Mucosa of descending colon (tissue), 3 donors: ENCODE results near the gene FCER1G. TPM values are rescaled to one million over a fixed set of nuclear protein-coding genes. Genes with fewer than 3 reads are reported as not detected.
"Not testable (repeated sequence)": the region's sequence is repeated elsewhere in the genome, so short reads cannot be mapped to it uniquely, and the experiment has no call there.

Source experiments
- ATAC-seq: fragments of 200-7000 bp; cut with Tn5 transposase; one replicate; pipeline ENCODE4 v1.9.1; 2020; ENCODE audit warnings: mild to moderate bottlenecking, moderate library complexity
- DNase-seq, 3 donors: peaks; one replicate each; pipeline ENCODE4 v3.0.0-alpha.2; 2020
- H3K36me3 ChIP-seq: fragments of 200-600 bp; one replicate; pipeline ENCODE4 v1.8.0; 2021; ENCODE audit warnings: low read depth, mild to moderate bottlenecking
- H3K4me1 ChIP-seq: fragments of 200-600 bp; one replicate; pipeline ENCODE4 v1.8.0; 2021; ENCODE audit warnings: low read depth, mild to moderate bottlenecking
- H3K4me3 ChIP-seq: fragments of 200-600 bp; one replicate; pipeline ENCODE4 v1.8.0; 2021; ENCODE audit warnings: mild to moderate bottlenecking
- H3K9me3 ChIP-seq: fragments of 200-600 bp; one replicate; pipeline ENCODE4 v1.8.0; 2021; ENCODE audit warnings: mild to moderate bottlenecking
- intact Hi-C, 2 donors: fragments of 100-400 bp; cut with DNase I in 1 of 2; cut with micrococcal nuclease in 1 of 2; formaldehyde crosslinking; loops; one replicate each; pipeline versions ENCODE4 v1.11.0 to v1.11.1; 2022; cut with DNase I, micrococcal nuclease
- total RNA-seq, 3 donors: library from RNA; stranded (reverse); fragmentation: NEBNext Ultra II Directional in 2 of 3; extraction: Animal tissue kit (Norgen Biotek cat#: 25700) in 2 of 3; gene quantifications; one replicate each; pipeline versions ENCODE4 v1.2.1 to v1.2.4, GENCODE V29; 2021 to 2023
- TF ChIP-seq, protein P1 (sequence below): fragments of 200-600 bp; IDR thresholded peaks from one replicate; pipeline ENCODE4 v1.8.0; 2022; ENCODE audit warnings: antibody characterized with exemption, mild to moderate bottlenecking
- donor health status: DM: no; HTN: no; CAD: no; lungs with moderate emphysema.
- donor health status: DM: no; HTN: no; CAD: no.
- donor health status: DM: no; HTN: yes; CAD: no.

Gene FCER1G
- total RNA-seq, 3 donors from 2014 or later, result 5.8 to 43.9 (median 27.1) TPM

DNA sequence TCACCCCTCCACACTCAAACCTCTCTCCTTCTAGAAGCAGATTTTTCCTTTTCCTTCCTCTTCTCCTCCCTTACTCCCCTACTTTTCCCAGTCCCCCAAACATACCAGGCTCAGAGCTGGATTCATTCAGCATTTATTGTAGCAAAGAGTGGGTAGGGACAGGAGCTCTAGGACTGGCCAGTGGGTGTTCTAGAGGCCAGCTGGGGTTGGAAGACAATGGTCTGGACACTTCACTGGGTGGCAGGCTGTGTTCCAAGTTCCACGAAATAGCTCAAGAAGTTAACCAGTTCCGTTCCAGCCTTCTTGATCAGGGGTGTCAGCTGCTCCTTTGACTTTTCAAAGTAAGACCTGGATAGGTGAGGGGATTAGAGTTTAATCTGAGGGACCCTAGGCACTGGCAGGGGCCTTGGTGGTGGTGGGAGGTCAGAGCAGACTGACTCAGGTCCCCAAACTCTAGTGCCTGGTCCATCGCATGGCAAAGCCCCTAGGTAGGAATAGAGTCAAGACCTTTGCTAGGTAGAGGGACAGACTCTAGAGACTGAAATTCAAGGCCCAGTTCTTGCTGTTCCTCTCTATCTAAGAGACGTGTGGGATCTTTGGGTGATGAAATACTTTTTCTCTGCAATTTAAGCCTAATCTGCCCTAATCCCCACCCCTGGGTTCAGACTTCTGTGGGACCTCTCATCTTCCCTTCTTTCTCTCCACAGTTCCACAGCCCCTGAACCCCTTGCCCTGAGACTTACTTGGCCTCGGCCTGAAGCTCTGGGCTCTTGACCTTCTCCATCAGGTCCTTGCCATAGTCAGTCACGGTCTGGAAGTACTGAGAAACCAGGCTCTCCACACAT lies 7.3 kb downstream of the FCER1G start:
- Histone ChIP-seq H3K4me1 (peaks cover 14% of the 10 kb centered on the region), H3K4me3 (no peak overlapping the region), H3K36me3 (no peaks in the 10 kb centered on the region), H3K9me3 (no peaks in the 10 kb centered on the region)
- DNase-seq (no peak), ATAC-seq (no peak)
- TF ChIP-seq, protein P1, sequence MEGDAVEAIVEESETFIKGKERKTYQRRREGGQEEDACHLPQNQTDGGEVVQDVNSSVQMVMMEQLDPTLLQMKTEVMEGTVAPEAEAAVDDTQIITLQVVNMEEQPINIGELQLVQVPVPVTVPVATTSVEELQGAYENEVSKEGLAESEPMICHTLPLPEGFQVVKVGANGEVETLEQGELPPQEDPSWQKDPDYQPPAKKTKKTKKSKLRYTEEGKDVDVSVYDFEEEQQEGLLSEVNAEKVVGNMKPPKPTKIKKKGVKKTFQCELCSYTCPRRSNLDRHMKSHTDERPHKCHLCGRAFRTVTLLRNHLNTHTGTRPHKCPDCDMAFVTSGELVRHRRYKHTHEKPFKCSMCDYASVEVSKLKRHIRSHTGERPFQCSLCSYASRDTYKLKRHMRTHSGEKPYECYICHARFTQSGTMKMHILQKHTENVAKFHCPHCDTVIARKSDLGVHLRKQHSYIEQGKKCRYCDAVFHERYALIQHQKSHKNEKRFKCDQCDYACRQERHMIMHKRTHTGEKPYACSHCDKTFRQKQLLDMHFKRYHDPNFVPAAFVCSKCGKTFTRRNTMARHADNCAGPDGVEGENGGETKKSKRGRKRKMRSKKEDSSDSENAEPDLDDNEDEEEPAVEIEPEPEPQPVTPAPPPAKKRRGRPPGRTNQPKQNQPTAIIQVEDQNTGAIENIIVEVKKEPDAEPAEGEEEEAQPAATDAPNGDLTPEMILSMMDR, result no peak
- intact Hi-C loops, result loop anchor here in 1 of 2 donors (10.0 kb wide), 1 partner anchor 162 kb away; no protein-coding TSS in a partner anchor

DNA sequence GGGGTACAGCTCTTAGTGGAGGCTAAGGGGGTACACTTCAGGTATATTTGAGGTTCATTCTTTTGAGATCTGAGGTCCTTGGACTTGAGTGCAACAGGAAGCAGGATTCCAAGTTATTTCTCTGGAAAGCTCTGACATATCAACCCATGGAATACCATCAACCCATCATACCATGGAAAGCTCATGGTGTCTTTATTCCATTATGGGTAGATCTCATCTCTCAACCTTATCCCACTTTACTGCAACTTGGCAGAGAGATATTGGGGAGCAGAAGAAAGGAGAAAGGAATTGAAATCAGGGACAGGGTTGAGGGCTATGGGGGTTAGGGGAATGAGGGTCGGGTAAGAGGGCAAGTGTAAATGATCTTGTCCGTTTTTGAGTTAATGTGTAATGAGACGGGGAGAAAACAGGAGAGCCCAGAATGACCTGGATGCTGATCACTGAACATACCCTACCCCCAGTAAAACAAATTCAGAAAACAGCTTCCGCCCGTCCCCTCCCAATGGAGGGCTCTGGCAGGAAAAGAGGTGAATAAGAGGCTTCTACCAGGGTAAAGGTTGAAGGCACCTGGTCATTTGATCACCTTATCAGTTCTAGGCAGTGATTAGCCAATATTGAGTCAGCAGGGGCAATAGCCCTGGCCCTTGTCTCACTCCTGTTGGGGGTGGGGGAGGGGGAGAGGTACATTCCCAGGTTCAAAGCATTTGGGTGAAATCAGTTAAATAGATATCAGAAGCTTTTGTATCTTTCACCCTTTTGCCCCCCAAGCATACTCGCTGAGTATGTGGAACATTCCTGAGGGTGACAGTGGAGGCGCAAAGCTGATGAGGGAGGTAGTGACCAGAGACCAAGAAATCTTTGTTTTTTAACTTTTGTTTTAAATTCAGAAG lies 9.0 kb downstream of the FCER1G start:
- no peaks in the 10 kb centered on the region for H3K9me3 ChIP-seq
- no peak for DNase-seq
- TF ChIP-seq, protein P1, result no peak
- H3K36me3 ChIP-seq, result no peaks in the 10 kb centered on the region
- intact Hi-C loops, result loop anchor here in 1 of 2 donors (10.0 kb wide), 1 partner anchor 161 kb away; no protein-coding TSS in a partner anchor
- H3K4me3 ChIP-seq, result no peak overlapping the region
- peaks cover 18% of the 10 kb centered on the region for H3K4me1 ChIP-seq
- ATAC-seq, result no peak

DNA sequence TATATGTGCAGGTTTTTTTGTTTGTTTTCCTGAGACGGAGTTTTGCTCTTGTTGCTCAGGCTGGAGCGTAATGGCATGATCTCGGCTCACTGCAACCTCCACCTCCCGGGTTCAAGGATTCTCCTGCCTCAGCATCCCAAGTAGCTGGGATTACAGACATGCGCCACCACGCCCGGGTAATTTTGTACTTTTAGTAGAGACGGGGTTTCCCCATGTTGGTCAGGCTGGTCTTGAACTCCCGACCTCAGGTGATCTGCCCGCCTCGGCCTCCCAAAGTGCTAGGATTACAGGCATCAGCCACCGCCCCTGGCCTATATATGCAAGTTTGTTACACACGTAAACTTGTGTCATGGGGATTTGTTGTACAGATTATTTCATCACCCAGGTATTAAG lies 9.6 kb downstream of the FCER1G start:
- ATAC-seq, DNase-seq, H3K36me3 ChIP-seq, H3K9me3 ChIP-seq, H3K4me3 ChIP-seq: not testable (repeated sequence)
- intact Hi-C loops, result loop anchor here (5.0 to 10.0 kb wide), 2 partner anchors 68 to 160 kb away; no protein-coding TSS in a partner anchor
- H3K4me1 ChIP-seq, result peaks cover 18% of the 10 kb centered on the region

DNA sequence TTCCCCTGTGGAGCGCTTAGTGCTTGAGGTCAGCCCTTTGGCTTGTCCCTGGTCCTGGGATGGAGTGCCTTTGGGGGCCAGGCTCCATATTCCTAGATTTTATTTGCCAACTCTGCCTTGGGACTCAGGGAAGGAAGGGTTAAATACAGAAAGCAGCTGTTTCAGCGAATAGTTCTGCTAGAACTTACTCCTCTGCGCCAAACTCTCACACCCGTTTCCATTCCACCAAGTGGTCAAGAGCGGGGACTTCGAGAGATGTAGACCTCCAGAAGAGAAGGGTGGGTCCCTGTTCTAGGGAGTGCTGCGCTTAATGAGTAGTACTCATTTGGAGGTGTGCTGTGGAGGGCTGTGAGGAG lies 10.1 kb downstream of the FCER1G start:
- TF ChIP-seq, protein P1, result no peak
- Histone ChIP-seq H3K9me3 (no peaks in the 10 kb centered on the region), H3K4me3 (no peak overlapping the region), H3K36me3 (no peaks in the 10 kb centered on the region), H3K4me1 (peaks cover 18% of the 10 kb centered on the region)
- no peak for DNase-seq
- ATAC-seq, result no peak
- intact Hi-C loops, result loop anchor here (5.0 to 10.0 kb wide), 2 partner anchors 67 to 160 kb away; no protein-coding TSS in a partner anchor

DNA sequence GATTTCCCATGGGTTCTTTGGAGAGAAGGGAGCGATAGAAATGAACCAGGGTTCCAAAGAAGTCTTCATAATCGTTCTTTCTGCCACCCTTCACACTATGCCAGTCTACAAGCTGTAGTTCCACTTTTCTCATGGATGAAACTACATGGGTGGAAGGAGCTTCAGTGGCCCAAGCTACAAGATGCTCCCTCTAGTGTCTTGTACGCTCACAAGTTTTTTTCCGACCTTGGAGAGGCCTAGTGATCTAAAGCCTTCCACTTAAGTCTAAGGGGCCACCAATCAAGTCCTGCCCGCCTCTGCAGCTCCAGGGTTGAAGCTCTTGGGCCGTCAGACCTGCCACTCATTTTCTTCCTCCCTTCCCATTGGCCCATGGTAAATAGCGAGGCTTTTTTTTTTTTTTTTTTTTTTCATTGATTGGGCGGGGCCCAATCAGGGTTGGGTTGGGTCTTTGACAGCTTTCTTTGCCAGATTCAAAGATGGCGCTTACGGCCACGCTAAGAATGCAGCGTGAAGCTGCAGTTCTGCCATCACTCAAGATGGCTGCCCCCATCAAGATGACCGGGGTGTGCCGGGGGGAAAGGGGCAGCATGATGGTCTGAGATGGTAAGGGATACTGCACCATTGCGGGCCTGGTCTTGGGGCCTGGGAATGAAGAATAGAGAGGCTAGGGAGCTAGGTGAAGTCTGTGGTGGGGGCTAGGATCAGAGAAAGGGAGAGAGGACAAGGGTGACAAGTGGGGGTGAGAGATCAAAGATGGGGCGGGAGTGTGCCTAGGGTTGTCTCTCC lies 10.6 kb downstream of the FCER1G start, which contains the start of gene TOMM40L:
Gene TOMM40L, plus strand, starts transcription at position 527 of the 786 bp plus-strand sequence. CDS start 430 bp downstream, outside the sequence.
- no peaks in the 10 kb centered on the region for H3K9me3 ChIP-seq
- H3K36me3 ChIP-seq, result no peaks in the 10 kb centered on the region
- peak within 1 kb of the TSS; percentile 33 for H3K4me3 ChIP-seq
- intact Hi-C loops, result loop anchor here (5.0 to 10.0 kb wide), 2 partner anchors 67 to 159 kb away; no protein-coding TSS in a partner anchor
- peak; percentile 89 to 94 (median 93) for DNase-seq
- ATAC-seq, result peak; percentile 93
- TF ChIP-seq, protein P1, result peak; percentile 38
- peaks cover 18% of the 10 kb centered on the region for H3K4me1 ChIP-seq
